Astrocyte of the cerebellum (primary cell): ENCODE results near the gene MTIF2.
A peak's percentile ranks its signal among the peaks of the same experiment; 100 is the strongest.
"Not testable (repeated sequence)": the region's sequence is repeated elsewhere in the genome, so short reads cannot be mapped to it uniquely, and the experiment has no call there.

Experiments used
- DNase-seq: peaks from one replicate; pipeline ENCODE4 v3.0.0-alpha.2; 2011; ENCODE audit warnings: low read depth
- H3K4me3 ChIP-seq: 2 replicates; pipeline ENCODE4 v1.5.1; 2011; ENCODE audit warnings: mild to moderate bottlenecking, low read depth, low read length, moderate library complexity
- CTCF ChIP-seq: IDR thresholded peaks from 2 replicates; pipeline ENCODE4 v1.5.1; 2012; ENCODE audit warnings: low read length, low read depth, moderate library complexity, mild to moderate bottlenecking; ENCODE audit errors: missing control alignments
- in situ Hi-C: cut with HindIII; loops from 2 replicates; pipeline ENCODE4 v1.10.0; 2017; ENCODE audit warnings: low sequenced_read_pairs

The MTIF2 gene

GRCh38 chr2:55269645-55269990 lies 587 bp upstream of the MTIF2 start:
- in situ Hi-C loops: no loop called here
- TF ChIP-seq CTCF: no peak
- DNase-seq: no peak

GRCh38 chr2:55268288-55268906 lies 634 bp downstream of the MTIF2 start:
- DNase-seq: no peak
- in situ Hi-C loops: no loop called here
- H3K4me3 ChIP-seq: peak overlapping the region; percentile 88

More at GRCh38 chr2:55269645-55269990, 587 bp upstream of the MTIF2 start:
- H3K4me3 ChIP-seq: peak overlapping the region; percentile 88

GRCh38 chr2:55259586-55259985 lies 9.4 kb downstream of the MTIF2 start:
- DNase-seq, in situ Hi-C loops, H3K4me3 ChIP-seq: not testable (repeated sequence)

More at GRCh38 chr2:55268288-55268906, 634 bp downstream of the MTIF2 start:
- no peak for TF ChIP-seq CTCF

- DNase-seq: no peak
- in situ Hi-C loops: no loop called here
- no peak overlapping the region for H3K4me3 ChIP-seq
- no peak for TF ChIP-seq CTCF
Observed at GRCh38 chr2:55252832-55253231, 16.2 kb downstream of the MTIF2 start.

- DNase-seq: no peak
- no peak for TF ChIP-seq CTCF
- in situ Hi-C loops: no loop called here
- H3K4me3 ChIP-seq: no peak overlapping the region
Observed at GRCh38 chr2:55247025-55247424, 22.0 kb downstream of the MTIF2 start.

- in situ Hi-C loops: no loop called here
- no peak for TF ChIP-seq CTCF
- H3K4me3 ChIP-seq: no peak overlapping the region
- DNase-seq: no peak
Observed at GRCh38 chr2:55245411-55245810, 23.6 kb downstream of the MTIF2 start.

GRCh38 chr2:55242617-55243016 lies 26.4 kb downstream of the MTIF2 start:
- H3K4me3 ChIP-seq: no peak overlapping the region
- TF ChIP-seq CTCF: no peak
- DNase-seq: no peak
- in situ Hi-C loops: no loop called here

- in situ Hi-C loops, DNase-seq, H3K4me3 ChIP-seq: not testable (repeated sequence)
Observed at GRCh38 chr2:55241582-55241981, 27.4 kb downstream of the MTIF2 start.
